Subcutaneous abdominal adipose tissue (tissue), 5 donors: ENCODE results near the gene CCL20.
"Not testable (repeated sequence)": the region's sequence is repeated elsewhere in the genome, so short reads cannot be mapped to it uniquely, and the experiment has no call there.

Experiments
- H3K27ac ChIP-seq: one replicate; pipeline ENCODE4 v1.7.0; 2013; ENCODE audit warnings: low read depth, mild to moderate bottlenecking, inconsistent platforms, low read length, moderate library complexity
- H3K27me3 ChIP-seq, 5 donors: one replicate each; pipeline ENCODE4 v1.7.0; 2013; ENCODE audit warnings: low read length in 5 of 5, inconsistent platforms in 1 of 5; ENCODE audit not compliant: control insufficient read depth in 5 of 5, insufficient read depth in 4 of 5
- H3K36me3 ChIP-seq, 5 donors: one replicate each; pipeline ENCODE4 v1.7.0; 2013; ENCODE audit warnings: low read length in 5 of 5; ENCODE audit not compliant: control insufficient read depth in 5 of 5, insufficient read depth in 5 of 5
- H3K4me1 ChIP-seq, 5 donors: one replicate each; pipeline ENCODE4 v1.7.0; 2013; ENCODE audit warnings: low read length in 5 of 5, mild to moderate bottlenecking in 3 of 5, moderate library complexity in 1 of 5; ENCODE audit not compliant: control insufficient read depth in 5 of 5, insufficient read depth in 5 of 5
- H3K4me3 ChIP-seq, 5 donors: one replicate each; pipeline ENCODE4 v1.7.0; 2013; ENCODE audit warnings: low read length in 5 of 5, low read depth in 1 of 5
- H3K9ac ChIP-seq, 5 donors: one replicate each; pipeline ENCODE4 v1.7.0; 2013; ENCODE audit warnings: low read length in 5 of 5, mild to moderate bottlenecking in 4 of 5, moderate library complexity in 3 of 5
- H3K9me3 ChIP-seq, 5 donors: one replicate each; pipeline ENCODE4 v1.7.0; 2013; ENCODE audit warnings: low read length in 5 of 5; ENCODE audit not compliant: control insufficient read depth in 5 of 5
- donor health status: healthy.
- donor health status: healthy.
- donor health status: healthy.
- donor health status: healthy.
- donor health status: healthy.

The CCL20 gene

GRCh38 chr2:227781841-227782240 is 31.8 kb upstream of the CCL20 start:
- peaks cover 0 to 7% (median 4%) of the 10 kb centered on the region in 5 donors for H3K4me1 ChIP-seq
- H3K27ac ChIP-seq = no peak overlapping the region
- no peak overlapping the region for H3K9ac ChIP-seq
- no peak overlapping the region for H3K4me3 ChIP-seq
- H3K27me3 ChIP-seq = no peaks in the 10 kb centered on the region
- no peaks in the 10 kb centered on the region for H3K36me3 ChIP-seq
- no peaks in the 10 kb centered on the region for H3K9me3 ChIP-seq

DNA sequence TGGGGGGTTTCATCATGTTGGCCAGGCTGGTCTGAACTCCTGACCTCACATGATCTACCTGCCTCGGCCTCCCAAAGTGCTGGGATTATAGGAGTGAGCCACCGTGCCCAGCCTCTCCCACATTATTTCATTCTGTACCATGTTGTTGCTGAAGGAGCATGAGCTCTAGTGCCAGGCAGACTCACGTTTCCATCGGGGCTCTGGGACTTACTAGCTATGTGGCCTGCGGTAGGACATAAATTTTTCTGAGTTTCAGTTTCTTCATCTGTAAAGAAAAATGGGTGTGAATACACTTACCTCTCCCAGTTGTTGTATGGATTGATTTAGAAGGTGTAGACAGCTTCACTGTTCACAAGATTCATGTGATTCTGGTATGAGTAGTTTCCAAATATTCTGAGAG is 30.8 kb upstream of the CCL20 start:
- no peak overlapping the region for H3K4me3 ChIP-seq
- H3K4me1 ChIP-seq = peaks cover 0 to 7% (median 4%) of the 10 kb centered on the region in 5 donors
- no peaks in the 10 kb centered on the region for H3K27me3 ChIP-seq
- no peak overlapping the region for H3K9ac ChIP-seq
- H3K36me3 ChIP-seq = no peaks in the 10 kb centered on the region
- no peak overlapping the region for H3K27ac ChIP-seq
- H3K9me3 ChIP-seq = no peaks in the 10 kb centered on the region

DNA sequence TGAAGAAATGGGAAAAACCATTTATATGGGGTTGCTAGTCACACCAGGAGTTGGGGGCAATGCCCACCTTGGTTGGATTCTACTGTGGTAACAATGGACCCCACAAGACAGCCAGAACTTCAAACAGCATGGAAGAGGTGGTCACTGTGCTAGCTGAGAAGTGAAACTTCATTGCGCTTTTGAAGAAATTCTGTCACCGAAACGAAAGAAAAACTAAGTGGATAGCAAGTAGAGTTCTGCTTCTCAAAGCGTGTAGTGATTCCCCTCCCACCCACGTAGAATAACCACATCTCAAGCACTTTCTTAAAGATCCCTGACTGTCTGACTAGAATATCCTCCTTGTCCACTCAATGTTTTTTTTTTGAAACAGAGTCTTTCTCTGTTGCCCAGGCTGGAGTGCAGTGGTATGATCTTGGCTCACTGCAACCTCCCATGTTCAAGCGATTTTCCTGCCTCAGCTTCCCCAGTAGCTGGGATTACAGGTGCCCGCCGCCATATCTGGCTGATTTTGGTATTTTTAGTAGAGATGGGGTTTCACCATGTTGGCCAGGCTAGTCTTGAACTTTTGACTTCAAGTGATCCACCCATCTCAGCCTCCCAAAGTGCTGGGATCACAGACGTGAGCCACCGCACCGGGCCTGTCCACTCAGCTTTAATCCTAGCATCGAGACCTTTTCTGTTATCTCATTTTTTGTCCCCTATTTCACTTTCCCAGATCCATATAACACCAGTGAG is 30.1 kb upstream of the CCL20 start:
- no peaks in the 10 kb centered on the region for H3K9me3 ChIP-seq
- no peaks in the 10 kb centered on the region for H3K36me3 ChIP-seq
- H3K27me3 ChIP-seq = no peaks in the 10 kb centered on the region
- peaks cover 0 to 7% (median 4%) of the 10 kb centered on the region in 5 donors for H3K4me1 ChIP-seq
- no peak overlapping the region for H3K27ac ChIP-seq
- peak overlapping the region in 3 of 5 donors; percentile 3 to 9 (median 7) for H3K4me3 ChIP-seq
- no peak overlapping the region for H3K9ac ChIP-seq

GRCh38 chr2:227785293-227785692 is 28.3 kb upstream of the CCL20 start:
- Histone ChIP-seq H3K36me3 (no peaks in the 10 kb centered on the region), H3K4me1 (peaks cover 0 to 7% (median 4%) of the 10 kb centered on the region in 5 donors), H3K9ac (no peak overlapping the region), H3K27me3 (no peaks in the 10 kb centered on the region), H3K4me3 (no peak overlapping the region), H3K9me3 (no peaks in the 10 kb centered on the region), H3K27ac (no peak overlapping the region)

- no peaks in the 10 kb centered on the region for H3K27me3 ChIP-seq
- no peaks in the 10 kb centered on the region for H3K4me1 ChIP-seq
- no peaks in the 10 kb centered on the region for H3K36me3 ChIP-seq
- H3K9ac ChIP-seq = no peak overlapping the region
- no peaks in the 10 kb centered on the region for H3K9me3 ChIP-seq
- no peak overlapping the region for H3K27ac ChIP-seq
- no peak overlapping the region for H3K4me3 ChIP-seq
These were observed 25.1 kb upstream of the CCL20 start for GRCh38 chr2:227788561-227789018.

DNA sequence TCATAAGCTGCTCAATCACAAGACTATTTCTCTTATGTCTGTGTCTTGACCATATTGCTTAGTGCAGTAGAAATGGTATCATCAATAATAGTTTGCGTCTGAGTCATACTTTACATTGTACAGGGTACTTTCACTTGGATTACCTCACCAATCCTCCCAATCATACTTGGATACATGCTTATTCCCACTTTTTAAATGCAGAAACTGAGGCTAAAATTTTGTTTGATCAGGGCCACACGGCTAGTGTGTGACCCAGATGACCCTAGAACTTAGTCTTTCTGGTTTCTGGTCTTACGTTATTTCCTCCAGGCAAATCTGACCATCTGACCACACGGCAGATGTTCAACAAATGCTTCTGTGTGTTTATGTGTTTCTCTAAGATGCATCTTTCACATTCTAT is 23.8 kb upstream of the CCL20 start:
- Histone ChIP-seq H3K9me3 (no peaks in the 10 kb centered on the region), H3K4me3 (no peak overlapping the region), H3K4me1 (no peaks in the 10 kb centered on the region), H3K9ac (no peak overlapping the region), H3K27me3 (no peaks in the 10 kb centered on the region), H3K36me3 (no peaks in the 10 kb centered on the region), H3K27ac (no peak overlapping the region)

- H3K4me1 ChIP-seq = no peaks in the 10 kb centered on the region
- H3K27me3 ChIP-seq = no peaks in the 10 kb centered on the region
- H3K9ac ChIP-seq = no peak overlapping the region
- H3K36me3 ChIP-seq = no peaks in the 10 kb centered on the region
- H3K4me3 ChIP-seq = no peak overlapping the region
- no peak overlapping the region for H3K27ac ChIP-seq
- no peaks in the 10 kb centered on the region for H3K9me3 ChIP-seq
These were observed 20.4 kb upstream of the CCL20 start for GRCh38 chr2:227793148-227793712.

GRCh38 chr2:227796045-227796711 is 17.5 kb upstream of the CCL20 start:
- H3K27ac ChIP-seq = no peak overlapping the region
- H3K9me3 ChIP-seq = no peaks in the 10 kb centered on the region
- H3K4me1 ChIP-seq = no peaks in the 10 kb centered on the region
- no peak overlapping the region for H3K4me3 ChIP-seq
- H3K27me3 ChIP-seq = no peaks in the 10 kb centered on the region
- H3K36me3 ChIP-seq = no peaks in the 10 kb centered on the region
- no peak overlapping the region for H3K9ac ChIP-seq

- H3K36me3 ChIP-seq, H3K27ac ChIP-seq, H3K9me3 ChIP-seq, H3K4me1 ChIP-seq, H3K4me3 ChIP-seq, H3K9ac ChIP-seq, H3K27me3 ChIP-seq: not testable (repeated sequence)
These were observed 16.9 kb upstream of the CCL20 start for GRCh38 chr2:227796768-227797167.

GRCh38 chr2:227799202-227799601 is 14.4 kb upstream of the CCL20 start:
- Histone ChIP-seq H3K9ac (no peak overlapping the region), H3K27ac (no peak overlapping the region), H3K4me1 (no peaks in the 10 kb centered on the region), H3K9me3 (no peaks in the 10 kb centered on the region), H3K4me3 (no peak overlapping the region), H3K27me3 (no peaks in the 10 kb centered on the region), H3K36me3 (no peaks in the 10 kb centered on the region)
